Epithelial cell of prostate (primary cell): ENCODE results near the gene RERE.
A peak's percentile ranks its signal among the peaks of the same experiment; 100 is the strongest.

ENCODE experiments used
- DNase-seq: peaks from one replicate; pipeline ENCODE4 v3.0.0-alpha.2; 2011; ENCODE audit warnings: low read depth, low spot score
- H3K27ac ChIP-seq: fragments of 450-650 bp; 2 replicates; pipeline ENCODE4 v1.5.1; 2017; ENCODE audit warnings: mild to moderate bottlenecking

RERE gene

DNA sequence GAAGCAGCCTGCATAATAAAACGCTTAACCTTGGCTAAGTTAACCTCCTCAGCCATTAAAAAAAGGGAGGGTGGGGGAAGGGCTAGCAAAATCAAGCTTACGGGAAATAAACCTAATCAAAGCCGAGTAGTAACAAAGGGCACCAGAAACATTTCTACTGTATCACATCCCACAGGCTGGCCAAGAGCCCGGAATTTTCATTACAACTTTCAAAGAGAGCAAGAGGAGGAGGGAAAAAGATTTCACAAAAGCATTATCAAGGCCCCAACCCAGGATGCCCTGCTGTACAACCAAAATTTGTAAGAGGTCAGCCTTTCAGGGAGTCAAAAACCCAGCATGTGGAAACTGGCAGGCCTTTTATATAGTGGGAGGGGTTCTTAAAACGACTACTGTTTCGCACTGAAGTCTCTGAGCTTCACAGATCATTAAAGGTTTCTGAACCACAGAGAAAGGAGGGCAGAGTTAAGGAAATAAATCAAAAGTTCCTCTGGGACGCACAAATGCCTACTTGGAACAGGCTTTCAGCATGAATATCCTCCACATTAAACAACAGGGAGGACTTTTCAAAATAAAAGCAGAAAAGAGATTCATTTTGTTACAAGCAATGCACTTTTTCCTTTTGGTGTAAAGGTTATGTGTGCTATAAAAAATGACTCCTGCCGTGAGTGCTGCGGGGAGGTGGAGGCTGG lies 409.1 kb downstream of the RERE start:
- H3K27ac ChIP-seq = no peak overlapping the region
- no peak for DNase-seq

DNA sequence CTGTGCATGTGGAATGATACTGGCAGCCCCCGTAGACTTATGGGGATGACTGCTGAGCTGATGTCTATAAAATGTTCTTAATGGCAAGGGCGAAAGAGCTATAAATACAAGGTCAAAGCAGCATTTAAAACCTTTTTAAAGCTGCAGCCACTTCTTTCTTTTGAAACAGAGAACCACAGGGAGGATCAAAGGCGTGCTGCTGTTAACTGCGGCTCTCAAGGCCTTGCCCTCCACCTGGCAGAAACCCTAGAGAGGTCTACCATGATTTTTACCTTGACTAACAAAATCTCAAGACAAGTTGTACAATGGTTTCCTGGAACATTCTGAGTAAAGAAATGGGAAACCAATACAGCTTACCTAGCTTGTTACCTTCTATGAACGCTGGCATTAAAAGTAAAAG lies 409.8 kb downstream of the RERE start:
- H3K27ac ChIP-seq = no peak overlapping the region
- DNase-seq = no peak

DNA sequence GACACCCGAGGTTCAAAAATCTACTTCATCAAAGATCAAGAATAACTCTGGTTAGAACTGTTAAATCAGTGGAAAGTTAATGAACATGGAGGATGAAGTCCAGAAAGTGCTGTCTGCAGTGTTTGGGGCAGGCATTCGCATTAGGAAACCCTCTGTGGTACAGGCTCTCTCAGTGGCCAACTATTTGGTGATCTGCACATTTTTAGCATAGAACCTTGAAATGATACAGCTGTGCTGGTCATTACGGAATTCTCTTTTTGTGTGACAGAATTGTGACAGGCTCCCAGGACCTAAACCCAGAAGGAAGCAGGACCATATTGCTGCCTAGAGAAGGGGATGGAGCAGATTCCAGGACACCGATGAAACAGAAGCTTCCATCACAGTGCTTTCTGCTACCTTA lies 410.5 kb downstream of the RERE start:
- H3K27ac ChIP-seq = no peak overlapping the region
- DNase-seq = no peak

DNA sequence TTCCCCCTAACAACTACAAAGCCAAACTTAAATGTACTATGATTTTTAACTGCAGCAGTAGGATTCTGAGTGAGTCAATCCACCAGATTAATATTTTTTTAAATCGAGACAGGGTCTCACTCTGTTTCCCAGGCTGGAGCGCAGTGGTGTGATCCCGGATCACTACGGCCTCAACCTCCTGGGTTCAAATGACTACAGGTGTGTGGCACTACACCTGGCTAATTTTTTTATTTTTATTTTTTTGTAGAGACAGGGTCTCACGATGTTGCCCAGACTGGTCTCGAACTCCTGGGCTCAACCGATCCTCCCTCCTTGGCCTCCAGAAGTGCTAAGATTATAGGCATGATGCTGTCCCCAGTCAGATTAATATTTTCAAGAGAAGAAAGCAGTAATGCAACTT lies 411.4 kb downstream of the RERE start:
- DNase-seq = no peak
- no peak overlapping the region for H3K27ac ChIP-seq

DNA sequence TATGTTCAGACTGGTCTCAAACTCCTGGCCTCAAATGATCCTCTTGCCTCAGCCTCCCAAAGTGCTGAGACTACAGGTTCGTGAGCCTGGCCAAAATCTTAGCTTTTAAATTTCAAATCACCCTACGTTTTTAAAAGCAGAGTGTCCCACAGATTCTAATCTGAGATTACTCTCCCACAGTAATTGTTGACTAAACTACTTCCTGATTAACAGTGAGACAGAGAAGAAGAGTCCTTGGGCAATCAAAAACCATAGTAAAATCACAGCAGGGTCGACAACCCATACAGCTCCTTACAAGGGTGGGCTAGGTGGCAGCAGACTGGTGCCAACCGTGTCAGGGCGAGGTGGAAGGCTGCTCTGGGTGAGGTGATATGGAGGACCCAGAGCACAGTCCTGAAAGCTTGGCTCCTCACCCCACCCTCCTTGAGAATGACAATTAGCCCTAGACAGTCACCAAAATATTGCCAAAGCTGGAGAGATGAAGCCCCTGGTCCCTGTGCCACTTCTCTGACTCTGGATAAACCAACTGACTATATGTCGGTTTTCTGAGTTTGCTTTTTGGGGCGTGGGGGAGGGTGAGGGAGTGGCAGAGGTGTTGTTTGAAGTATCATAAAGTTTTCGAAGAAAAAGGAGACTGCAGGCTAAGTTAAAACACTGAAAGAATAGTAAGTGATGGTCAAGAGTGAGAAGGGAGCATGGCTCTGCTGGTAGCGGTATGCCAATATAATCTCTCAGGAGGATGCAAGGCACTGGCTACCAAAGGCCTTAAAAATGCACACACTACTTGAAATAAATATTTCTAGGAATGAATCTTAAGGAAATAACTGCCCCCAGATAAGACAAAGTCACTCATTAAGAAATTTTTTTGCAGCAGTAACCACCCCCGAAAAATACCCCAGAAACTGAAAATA lies 412.7 kb downstream of the RERE start:
- no peak overlapping the region for H3K27ac ChIP-seq

DNA sequence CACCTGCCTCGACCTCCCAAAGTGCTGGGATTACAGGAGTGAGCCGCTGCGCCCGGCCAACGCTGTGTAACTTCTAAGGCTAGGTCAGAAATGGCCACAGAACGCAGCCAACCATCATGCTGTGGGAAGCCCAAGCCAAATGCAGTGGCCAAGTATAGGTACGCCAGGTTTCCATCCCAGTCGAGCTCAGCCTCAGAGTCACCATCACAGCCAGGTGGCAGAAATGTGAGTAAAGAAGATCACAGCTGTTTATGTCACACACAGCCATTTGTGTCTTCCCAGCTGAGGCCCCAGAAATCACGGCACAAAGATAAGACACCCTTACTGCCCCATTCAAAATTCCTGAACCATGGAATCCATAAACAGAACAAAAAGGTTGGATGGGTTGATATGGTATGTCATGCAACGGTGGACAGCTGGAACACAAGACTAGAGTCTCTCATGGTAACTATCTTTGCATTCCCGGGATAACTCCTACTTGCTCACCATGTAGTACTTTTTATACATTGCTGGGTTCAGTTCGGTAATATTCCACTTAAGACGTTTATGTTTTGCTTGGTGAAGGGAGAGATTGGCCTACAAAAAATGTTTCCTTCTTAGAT lies 415.2 kb downstream of the RERE start:
- H3K27ac ChIP-seq = no peak overlapping the region

More for the DNA sequence above, 412.7 kb downstream of the RERE start:
- DNase-seq = no peak

DNA sequence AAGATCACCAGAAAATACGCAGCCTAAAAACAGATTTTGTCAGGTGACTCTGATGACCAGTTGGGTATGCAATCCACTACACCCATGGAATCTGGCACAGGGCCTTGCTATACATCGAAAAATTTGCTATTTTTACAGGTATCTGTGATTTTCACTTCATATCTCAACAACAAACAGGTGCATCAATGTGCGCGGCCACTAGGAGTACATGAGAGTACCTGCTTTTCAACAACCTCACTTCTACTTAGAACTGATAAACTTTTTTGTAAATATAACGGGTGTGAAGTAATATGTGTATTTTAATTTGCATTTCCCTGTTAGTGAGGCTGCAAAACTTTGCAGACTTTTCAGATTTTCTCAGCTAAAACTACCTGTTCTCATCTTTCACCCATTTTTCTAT lies 418.8 kb downstream of the RERE start:
- no peak for DNase-seq
- H3K27ac ChIP-seq = peak overlapping the region; percentile 90

More for the DNA sequence above, 415.2 kb downstream of the RERE start:
- DNase-seq = no peak

DNA sequence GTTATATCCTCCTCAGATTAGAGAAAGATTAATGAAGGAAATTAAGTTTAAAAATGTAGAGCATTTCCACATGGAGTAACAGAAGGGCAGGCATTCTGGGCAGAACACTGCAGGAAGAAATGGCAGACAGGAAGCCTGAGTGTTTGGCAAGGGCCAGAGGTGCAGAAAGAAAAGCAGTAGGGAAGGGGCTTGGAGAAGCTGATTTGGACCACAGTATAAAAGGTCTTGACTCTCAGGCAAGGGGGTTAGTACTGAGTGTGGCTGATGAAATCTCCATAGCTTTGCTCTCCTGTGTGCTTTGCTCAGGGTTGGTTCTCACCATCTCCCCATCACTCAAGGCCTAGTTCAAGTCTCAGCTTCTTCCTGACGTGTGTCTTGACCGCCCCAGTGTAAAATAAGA lies 419.4 kb downstream of the RERE start:
- DNase-seq = no peak
- peak overlapping the region; percentile 90 for H3K27ac ChIP-seq

DNA sequence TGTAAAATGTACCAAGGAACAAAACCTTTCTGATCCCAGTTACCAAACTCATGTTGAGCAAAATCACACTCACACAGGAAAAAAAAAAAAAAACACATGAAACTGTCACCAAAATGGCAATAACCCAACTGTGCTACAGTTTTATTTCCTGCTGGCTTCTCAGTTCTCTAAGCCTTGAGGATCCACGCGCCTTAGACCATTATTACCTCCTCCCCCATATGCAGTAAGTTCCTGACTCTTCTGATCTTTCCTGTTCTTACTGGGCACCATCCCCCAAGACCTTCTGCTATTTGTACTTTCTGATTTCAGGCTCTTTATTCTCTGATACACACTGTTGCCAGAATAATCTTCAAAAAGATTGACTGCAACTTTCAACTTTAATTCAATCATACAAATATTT lies 419.9 kb downstream of the RERE start:
- DNase-seq = no peak
- H3K27ac ChIP-seq = peak overlapping the region; percentile 90

DNA sequence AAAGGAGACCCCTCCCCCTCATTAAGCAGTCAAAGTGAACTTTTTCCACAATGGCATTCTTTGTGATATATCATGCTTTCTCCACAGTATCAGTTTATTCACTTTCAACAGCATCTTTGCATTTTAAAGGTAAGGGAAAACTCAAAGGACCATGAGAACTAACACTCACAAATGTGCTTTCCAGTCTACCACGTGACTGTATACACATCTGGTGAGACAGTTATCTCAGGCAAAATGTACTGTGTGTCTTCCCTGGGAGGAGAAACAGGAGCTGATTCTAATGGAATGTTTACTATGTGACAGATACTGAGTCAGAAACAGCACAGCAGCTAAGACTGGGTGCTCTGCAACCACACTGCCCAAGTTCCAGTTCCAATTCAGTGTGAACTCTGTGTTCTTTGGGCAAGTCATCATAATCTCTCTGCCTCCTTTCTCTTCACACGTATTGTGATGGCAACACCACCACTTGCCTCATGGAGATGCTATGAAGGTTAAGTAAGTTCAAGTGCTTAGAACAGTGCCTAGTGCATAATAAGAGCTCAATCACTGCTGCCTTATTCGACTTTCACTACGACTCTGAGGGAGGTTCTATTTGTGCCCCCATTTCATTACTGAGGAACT lies 420.5 kb downstream of the RERE start:
- H3K27ac ChIP-seq = peak overlapping the region; percentile 90
- peak; percentile 98 for DNase-seq

DNA sequence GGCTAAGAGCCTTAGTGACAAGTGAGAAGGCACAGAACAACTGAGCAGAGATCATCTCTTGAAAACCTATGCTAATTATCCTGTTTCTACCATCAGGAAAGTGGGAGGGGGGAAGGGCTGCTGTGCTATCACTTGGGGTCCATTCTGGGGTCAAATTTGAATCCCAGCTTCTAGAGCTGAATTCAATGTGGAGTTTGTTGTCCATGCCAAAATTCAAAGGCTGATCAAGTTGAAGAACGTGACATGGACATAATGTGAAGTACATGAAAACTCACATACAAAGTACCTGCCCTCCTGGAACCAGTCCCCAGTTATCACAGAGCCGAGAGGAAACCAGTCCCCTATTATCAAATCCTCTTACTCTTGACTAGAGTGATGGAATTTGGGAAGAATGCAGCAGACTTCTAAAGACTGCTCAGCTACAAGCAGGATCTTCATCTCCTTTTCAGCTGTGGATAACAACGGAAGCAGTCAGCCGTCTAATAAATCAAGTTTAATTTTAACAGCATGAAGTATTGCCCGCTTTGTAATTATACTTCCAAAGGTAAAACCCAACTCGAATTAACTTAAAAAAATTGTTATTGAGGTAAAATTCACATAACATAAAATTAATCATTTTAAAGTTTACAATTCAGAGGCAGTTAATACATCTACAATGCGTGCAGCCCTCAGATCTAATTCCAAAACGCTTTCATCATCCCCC lies 421.2 kb downstream of the RERE start:
- peak overlapping the region; percentile 90 for H3K27ac ChIP-seq
- no peak for DNase-seq

DNA sequence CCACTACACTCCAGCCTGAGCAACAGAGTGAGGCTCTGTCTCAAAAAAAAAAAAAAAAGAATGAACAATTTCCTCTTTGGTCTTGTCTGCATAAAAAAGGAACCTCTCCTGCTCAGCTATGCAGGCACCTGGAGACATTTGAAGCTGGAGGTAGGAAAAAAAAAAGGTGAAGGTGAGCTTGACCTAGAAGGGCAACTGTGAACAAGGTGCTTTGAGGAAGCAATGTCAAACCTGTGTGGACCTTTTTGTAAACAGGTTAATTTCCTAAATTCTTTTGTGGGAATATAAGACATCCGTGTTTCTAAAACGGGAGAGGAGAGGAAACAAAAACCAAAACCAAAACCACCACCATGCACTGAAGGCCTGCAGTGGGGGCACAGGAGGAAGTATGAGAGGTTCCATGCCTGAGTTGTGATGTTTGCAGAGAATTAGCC lies 422.0 kb downstream of the RERE start:
- peak overlapping the region; percentile 90 for H3K27ac ChIP-seq
- no peak for DNase-seq

DNA sequence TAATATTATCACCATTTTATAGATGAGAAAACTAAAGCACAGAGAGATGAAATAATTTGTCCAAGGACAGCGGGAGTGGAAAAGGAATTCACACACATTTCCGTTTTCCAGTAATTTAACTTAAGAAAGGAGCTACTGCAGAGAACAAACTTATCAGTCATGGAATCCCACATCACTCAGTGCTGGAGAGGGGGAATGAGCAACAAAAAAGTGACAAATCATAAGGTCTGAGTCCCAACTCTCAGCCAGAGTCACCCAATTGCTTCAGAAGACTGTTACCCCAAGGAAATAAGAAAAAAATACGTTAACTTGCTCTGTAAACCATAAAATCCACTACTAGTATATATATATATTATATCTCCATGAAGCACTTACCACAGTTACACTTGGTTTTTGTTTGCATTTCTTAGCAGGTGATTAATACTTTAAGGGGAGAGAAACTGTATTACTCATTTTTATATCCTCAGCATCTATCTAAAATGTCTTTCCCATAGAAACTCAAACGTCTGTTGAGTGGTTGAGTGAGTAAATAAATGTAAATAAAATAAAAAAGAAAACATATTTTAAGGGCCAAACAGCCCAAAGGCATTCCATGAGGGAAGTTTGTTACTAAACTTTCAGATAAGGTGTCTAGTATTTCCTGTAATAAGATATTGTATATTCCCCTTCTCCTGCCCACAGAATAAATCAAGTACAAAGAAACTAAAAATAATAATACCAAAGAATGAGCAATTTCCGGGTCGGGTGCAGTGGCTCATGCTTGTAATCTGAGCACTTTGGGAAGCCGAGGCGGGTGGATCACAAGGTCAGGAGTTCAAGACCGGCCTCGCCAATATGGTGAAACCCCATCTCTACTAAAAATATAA lies 422.8 kb downstream of the RERE start:
- DNase-seq = peak; percentile 82
- peak overlapping the region; percentile 90 for H3K27ac ChIP-seq

DNA sequence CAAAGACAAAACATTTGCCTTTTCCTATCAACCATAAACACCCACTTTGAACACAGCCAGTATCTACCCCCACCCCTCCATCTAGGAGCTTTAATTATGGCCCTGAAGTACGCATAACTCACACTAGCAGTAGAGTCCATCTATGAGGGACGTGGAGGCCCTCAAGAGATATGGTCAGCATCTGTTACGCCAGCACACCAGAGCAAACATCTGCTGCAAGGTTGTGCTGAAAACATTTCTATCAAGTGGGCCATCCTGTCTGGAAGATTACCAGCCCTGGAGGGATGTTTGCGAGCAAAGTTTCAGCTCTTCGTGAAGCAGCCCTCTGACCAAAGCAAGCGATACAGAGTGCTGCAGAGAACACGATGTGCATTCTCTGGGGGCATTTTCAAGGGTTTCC lies 424.9 kb downstream of the RERE start:
- no peak for DNase-seq
- H3K27ac ChIP-seq = no peak overlapping the region

DNA sequence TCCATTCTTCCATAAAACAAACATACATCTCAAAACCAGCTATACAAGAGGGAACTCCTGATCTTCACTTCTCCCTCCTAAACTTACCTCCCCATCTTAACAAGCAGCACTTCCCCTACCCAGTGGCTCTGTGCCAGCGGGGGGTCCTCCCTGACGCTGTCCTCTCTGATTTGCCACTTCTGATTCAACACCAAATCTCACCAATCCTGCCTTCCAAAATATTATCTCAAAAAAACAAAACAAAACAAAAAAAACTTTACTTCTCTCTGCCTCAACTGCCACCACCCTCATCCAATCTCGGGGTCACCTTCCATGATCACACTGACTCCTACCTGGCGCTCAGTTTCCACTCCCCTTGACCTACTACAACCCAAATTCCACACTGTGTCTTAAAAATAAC lies 426.7 kb downstream of the RERE start:
- DNase-seq = no peak
- H3K27ac ChIP-seq = no peak overlapping the region

DNA sequence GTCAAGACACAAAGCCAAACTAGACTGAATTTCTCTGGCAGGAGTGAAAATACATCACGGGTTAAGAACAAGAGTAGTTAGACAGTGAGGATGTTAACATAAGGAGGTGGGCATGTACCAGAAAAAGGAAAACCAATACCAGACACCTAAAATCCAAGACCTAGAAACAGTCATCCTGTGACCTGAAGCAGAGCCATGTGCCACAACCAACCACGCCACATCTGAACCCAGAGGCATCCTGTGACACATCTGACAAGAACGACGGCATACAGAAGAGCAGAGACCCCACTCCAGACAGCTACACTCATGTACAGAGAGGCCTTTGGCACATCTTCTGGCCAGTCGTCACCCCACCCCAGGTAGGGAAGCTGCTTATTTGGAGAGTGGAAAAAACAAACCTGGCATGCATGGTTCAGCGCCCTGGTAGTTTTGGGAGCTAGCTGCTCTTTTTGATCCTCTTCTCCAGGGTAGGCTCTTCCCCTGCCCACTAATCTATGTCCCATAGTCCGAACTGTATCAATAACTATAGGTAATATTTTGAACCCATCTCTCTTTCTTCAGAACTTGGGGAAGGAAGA lies 427.4 kb downstream of the RERE start:
- H3K27ac ChIP-seq = no peak overlapping the region
- no peak for DNase-seq

DNA sequence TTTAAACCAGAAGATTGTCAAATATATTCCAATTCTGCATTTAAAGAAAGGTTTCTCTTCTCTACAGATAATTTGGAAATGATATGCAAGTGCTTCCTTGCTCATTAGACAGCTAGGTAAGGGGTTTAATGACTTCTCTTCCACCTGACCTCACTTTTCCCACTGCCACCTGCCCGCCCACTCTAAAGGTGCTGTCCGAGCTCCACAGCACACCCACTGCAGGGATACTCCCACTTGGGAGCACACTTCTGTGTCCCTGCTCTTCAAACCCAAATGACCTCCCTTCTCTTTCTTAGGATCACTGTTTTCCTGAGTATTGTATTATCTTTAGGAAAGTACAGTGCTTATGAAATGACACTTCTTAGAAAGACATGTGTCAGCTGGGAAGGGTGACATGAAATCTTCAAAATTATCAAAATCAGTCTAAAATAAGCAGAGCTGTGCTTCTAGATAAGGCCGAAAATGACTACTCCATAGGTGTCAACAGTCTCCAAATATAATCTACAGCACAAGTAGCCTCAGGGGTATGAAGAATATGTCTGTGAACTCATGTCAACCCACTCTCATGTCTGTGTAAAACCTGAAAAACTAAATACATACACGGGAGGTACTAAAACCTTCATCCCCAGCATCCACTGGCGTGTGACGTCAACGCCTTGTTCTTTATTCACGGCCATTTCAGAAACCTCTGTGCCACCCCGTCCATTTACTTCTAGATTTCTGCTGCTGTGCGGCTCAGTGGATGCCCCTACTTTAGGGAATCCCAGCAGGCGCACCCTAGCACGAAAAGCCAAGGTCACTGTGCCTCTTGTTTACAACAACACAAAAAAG lies 428.5 kb downstream of the RERE start:
- H3K27ac ChIP-seq = no peak overlapping the region
- no peak for DNase-seq

DNA sequence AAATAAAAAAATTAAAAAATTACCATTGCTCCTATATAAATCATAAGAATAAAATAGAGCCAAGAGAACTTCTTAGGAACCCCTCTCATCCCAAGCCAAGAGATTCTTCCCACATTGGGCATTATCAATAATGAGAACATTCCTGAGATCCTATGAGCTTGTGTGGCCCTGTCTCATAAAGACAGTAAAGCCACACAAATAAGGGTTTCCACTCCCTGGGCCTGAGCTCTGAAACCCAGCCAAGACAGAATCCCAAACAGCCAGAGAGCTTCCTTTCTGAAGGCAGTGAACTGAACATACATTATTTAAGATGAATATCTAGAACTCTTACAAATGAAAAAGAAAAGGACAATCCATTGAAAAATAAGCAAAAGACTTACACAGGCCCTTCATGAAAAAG lies 431.2 kb downstream of the RERE start:
- H3K27ac ChIP-seq = no peak overlapping the region
- DNase-seq = no peak
